Measurements from ENCODE around the gene GRM1. TPM values are rescaled to one million over a fixed set of nuclear protein-coding genes. Genes with fewer than 3 reads are reported as not detected.

Gene GRM1
- total RNA-seq, 1 donor from 2014 or later: not detected

GRCh38 chr6:146300521-146300920 is 271.7 kb downstream of the GRM1 start:
- no peak for DNase-seq (ENCODE audit: low read depth)
- no peak overlapping the region for H3K4me3 ChIP-seq (ENCODE audit: low read depth, low read length)
- no peak for TF ChIP-seq CTCF (conservative IDR thresholded peaks at IDR 0.05; ENCODE audit: low read depth, low read length)

- DNase-seq (ENCODE audit: low read depth): no peak
- TF ChIP-seq CTCF (conservative IDR thresholded peaks at IDR 0.05; ENCODE audit: low read depth, low read length): no peak
- H3K4me3 ChIP-seq (ENCODE audit: low read depth, low read length): no peak overlapping the region
Observed at GRCh38 chr6:146301764-146302163, 272.9 kb downstream of the GRM1 start.

- H3K4me3 ChIP-seq (ENCODE audit: low read depth, low read length): no peak overlapping the region
- TF ChIP-seq CTCF (conservative IDR thresholded peaks at IDR 0.05; ENCODE audit: low read depth, low read length): no peak
- DNase-seq (ENCODE audit: low read depth): no peak
Observed at GRCh38 chr6:146302994-146303393, 274.1 kb downstream of the GRM1 start.

GRCh38 chr6:146304181-146304580 is 275.3 kb downstream of the GRM1 start:
- no peak for DNase-seq (ENCODE audit: low read depth)
- TF ChIP-seq CTCF (conservative IDR thresholded peaks at IDR 0.05; ENCODE audit: low read depth, low read length): no peak
- no peak overlapping the region for H3K4me3 ChIP-seq (ENCODE audit: low read depth, low read length)

GRCh38 chr6:146305092-146305491 is 276.2 kb downstream of the GRM1 start:
- no peak for TF ChIP-seq CTCF (conservative IDR thresholded peaks at IDR 0.05; ENCODE audit: low read depth, low read length)
- no peak for DNase-seq (ENCODE audit: low read depth)
- no peak overlapping the region for H3K4me3 ChIP-seq (ENCODE audit: low read depth, low read length)

GRCh38 chr6:146305951-146306350 is 277.1 kb downstream of the GRM1 start:
- TF ChIP-seq CTCF (conservative IDR thresholded peaks at IDR 0.05; ENCODE audit: low read depth, low read length): no peak
- no peak overlapping the region for H3K4me3 ChIP-seq (ENCODE audit: low read depth, low read length)
- DNase-seq (ENCODE audit: low read depth): no peak

- DNase-seq (ENCODE audit: low read depth): no peak
- TF ChIP-seq CTCF (conservative IDR thresholded peaks at IDR 0.05; ENCODE audit: low read depth, low read length): no peak
- H3K4me3 ChIP-seq (ENCODE audit: low read depth, low read length): no peak overlapping the region
Observed at GRCh38 chr6:146310628-146311027, 281.8 kb downstream of the GRM1 start.
